ENCODE results near the gene ASAP3.

DNA sequence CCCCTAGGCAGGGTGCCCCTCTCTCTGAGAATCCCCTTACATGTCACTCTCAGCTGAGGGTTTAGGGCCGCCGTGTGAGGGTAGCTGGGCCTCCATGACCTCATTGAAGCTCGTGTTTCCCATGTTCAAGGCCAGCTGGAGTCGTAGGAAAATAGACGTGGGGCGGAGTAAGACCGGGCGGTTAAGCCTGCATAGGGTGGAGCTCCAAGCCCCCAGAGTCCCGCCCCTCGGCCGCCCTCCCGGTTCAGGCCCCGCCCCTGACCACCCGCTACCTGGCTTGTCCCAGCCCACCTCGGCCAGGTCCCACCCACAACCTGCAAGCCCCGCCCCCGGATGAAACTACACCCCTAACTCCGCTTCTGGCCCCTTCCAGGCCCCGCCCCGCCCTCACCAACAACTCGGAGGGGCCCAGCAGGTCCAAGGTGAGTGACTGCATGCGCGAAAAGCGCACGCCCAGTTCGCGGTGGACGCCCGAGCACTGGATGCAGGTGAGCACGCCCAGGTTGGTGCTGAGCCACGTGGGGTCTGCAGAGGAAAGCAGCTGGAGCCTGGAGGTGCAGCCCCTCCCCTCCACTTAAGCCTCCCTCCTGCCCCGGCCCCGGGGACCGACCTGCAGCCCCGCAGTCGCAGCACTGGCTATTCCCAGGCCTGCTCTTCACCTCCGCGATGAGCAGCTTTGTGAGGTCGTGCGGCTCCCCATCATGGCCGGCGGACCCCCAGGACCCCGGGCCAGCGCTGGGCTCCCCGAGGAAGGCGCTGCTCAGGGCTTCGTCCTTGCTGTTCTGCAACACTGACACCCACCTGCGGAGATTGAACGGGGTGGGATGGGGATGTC lies 47.2 kb downstream of the ASAP3 start:
- no peak for TF ChIP-seq POLR2AphosphoS5 (IDR thresholded peaks at IDR 0.05; ENCODE audit: low read depth, low read length)
- TF ChIP-seq, protein P1, sequence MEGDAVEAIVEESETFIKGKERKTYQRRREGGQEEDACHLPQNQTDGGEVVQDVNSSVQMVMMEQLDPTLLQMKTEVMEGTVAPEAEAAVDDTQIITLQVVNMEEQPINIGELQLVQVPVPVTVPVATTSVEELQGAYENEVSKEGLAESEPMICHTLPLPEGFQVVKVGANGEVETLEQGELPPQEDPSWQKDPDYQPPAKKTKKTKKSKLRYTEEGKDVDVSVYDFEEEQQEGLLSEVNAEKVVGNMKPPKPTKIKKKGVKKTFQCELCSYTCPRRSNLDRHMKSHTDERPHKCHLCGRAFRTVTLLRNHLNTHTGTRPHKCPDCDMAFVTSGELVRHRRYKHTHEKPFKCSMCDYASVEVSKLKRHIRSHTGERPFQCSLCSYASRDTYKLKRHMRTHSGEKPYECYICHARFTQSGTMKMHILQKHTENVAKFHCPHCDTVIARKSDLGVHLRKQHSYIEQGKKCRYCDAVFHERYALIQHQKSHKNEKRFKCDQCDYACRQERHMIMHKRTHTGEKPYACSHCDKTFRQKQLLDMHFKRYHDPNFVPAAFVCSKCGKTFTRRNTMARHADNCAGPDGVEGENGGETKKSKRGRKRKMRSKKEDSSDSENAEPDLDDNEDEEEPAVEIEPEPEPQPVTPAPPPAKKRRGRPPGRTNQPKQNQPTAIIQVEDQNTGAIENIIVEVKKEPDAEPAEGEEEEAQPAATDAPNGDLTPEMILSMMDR (IDR thresholded peaks at IDR 0.05), result no peak
- no peak for TF ChIP-seq TCF7L2 (IDR thresholded peaks at IDR 0.05; ENCODE audit: low read depth, low read length)

Measured in Panc1 (cell line).